GM20000 (cell line): ENCODE measurements around the gene RGS6.
"Not testable (repeated sequence)": the region's sequence is repeated elsewhere in the genome, so short reads cannot be mapped to it uniquely, and the experiment has no call there.

Source experiments
- DNase-seq: peaks from one replicate; pipeline ENCODE4 v3.0.0; 2012; ENCODE audit warnings: low spot score
- TF ChIP-seq, protein P1 (sequence below): IDR thresholded peaks from 2 replicates; pipeline ENCODE4 v1.5.1; 2012; ENCODE audit warnings: mild to moderate bottlenecking, control low read depth; ENCODE audit errors: extremely low read depth, missing control alignments

RGS6 gene

GRCh38 chr14:71932229-71932981 lies at the start of gene RGS6:
Gene RGS6, plus strand, starts transcription at chr14:71932429.
- TF ChIP-seq, protein P1, sequence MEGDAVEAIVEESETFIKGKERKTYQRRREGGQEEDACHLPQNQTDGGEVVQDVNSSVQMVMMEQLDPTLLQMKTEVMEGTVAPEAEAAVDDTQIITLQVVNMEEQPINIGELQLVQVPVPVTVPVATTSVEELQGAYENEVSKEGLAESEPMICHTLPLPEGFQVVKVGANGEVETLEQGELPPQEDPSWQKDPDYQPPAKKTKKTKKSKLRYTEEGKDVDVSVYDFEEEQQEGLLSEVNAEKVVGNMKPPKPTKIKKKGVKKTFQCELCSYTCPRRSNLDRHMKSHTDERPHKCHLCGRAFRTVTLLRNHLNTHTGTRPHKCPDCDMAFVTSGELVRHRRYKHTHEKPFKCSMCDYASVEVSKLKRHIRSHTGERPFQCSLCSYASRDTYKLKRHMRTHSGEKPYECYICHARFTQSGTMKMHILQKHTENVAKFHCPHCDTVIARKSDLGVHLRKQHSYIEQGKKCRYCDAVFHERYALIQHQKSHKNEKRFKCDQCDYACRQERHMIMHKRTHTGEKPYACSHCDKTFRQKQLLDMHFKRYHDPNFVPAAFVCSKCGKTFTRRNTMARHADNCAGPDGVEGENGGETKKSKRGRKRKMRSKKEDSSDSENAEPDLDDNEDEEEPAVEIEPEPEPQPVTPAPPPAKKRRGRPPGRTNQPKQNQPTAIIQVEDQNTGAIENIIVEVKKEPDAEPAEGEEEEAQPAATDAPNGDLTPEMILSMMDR: peak; percentile 37
- peak; percentile 80 for DNase-seq

GRCh38 chr14:71883094-71883493 lies 49.1 kb upstream of the RGS6 start:
- DNase-seq: peak; percentile 25
- TF ChIP-seq, protein P1: no peak

GRCh38 chr14:71885301-71885700 lies 46.9 kb upstream of the RGS6 start:
- TF ChIP-seq, protein P1: no peak
- no peak for DNase-seq

- DNase-seq: not testable (repeated sequence)
Measured at GRCh38 chr14:71887802-71888201, 44.4 kb upstream of the RGS6 start.

DNA sequence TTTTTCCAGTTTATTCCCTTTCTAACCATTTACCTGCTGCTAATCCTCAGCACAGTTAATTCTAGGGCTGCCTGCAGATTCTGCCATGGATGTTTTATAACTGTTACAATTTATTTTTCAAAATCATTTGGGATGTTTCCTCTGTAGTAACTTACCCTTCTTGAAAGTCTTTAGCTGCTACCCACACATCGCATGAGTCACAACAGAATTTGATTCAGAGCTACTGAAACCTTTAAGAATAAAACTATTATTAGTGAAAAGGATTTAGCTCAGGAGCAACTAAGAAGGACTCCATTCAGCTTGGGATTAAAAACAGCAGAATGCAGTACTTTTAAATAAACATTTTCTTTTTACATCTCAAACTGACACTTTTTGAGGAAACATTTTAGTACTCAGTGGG lies 41.7 kb upstream of the RGS6 start:
- TF ChIP-seq, protein P1: no peak

GRCh38 chr14:71891185-71891584 lies 41.0 kb upstream of the RGS6 start:
- no peak for DNase-seq
- TF ChIP-seq, protein P1: no peak

More for the DNA sequence above, 41.7 kb upstream of the RGS6 start:
- DNase-seq: no peak

GRCh38 chr14:71891970-71892369 lies 40.3 kb upstream of the RGS6 start:
- DNase-seq: no peak

More at GRCh38 chr14:71891970-71892369, 40.3 kb upstream of the RGS6 start:
- TF ChIP-seq, protein P1: no peak
